ENCODE data around the gene EEFSEC.

Gene EEFSEC

DNA sequence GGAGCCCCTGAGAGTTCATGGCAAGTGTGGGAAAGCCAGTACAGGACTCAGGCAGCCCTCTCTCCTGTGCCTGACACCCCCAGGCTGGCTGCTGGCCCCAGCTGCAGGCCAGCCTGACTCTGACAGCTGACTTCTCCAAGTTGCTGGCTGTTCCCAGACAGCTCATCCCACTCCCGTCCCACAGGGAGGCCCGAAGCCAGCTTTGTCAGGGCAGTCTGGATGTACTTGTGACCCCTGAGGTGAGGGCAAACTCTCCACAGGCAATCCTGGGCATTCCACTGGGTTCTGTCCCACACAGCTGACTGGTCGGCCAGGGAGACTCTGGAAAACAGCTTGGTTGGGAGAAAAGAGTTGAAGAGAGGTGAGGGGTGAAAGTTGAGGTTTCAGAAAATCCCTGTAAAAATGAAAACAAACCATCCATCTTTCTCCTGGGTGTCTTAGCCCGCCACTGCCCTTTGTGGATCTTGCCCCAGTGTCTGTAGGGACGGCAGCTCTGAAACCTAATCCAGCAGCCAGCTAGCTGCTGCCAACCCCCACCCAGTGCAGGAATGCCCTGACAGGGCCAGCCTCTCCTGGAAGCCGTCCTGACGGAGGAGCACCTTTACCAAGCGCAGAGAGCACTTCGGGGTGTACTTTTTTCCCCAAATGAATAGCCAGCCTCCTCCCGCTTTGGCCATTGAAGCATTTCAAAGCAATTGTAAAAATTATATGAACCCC, 225.5 kb downstream of the EEFSEC start:
- DNase-seq (ENCODE audit: low read depth), result no peak
- H3K4me3 ChIP-seq (ENCODE audit: low read length), result no peak overlapping the region
- TF ChIP-seq CTCF (conservative IDR thresholded peaks at IDR 0.05; ENCODE audit: low read depth, low read length), result no peak

DNA sequence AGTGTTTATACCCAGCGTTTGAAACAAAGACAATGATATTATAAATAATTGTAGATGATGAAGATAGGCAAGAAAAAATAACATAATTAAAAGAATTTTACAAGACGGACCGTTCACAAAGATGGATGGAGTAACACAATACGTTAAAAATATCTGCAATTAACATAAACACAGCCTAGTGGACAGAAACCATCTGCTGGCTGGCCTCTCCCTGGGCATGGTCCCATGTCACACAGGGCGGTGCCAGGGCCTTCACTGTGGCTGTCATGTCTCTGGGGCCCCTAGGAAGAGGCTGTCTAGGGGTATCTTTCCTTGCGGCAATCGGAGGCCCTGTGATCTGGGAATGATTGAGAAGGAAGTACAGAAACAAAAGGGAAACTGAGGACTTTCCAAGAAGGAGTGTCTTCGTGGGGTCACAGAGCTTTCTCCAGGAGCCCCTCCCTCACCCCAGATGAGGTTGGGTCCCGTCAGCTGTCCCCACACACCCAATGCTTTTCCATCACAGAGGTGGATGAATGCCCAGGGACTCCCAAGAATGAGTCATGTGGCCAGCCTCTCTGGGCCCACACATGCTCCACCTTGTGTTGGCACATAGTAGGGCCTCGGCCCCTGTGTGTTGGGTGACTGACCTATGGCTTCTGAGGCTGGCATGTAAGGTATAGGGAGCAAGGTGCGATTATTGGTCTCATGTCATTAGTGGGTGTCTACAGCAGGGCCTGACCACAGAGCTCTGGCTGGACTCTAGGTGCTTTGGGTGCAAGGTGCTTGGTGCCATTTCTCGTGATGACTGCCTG, 226.3 kb downstream of the EEFSEC start:
- no peak for TF ChIP-seq CTCF (conservative IDR thresholded peaks at IDR 0.05; ENCODE audit: low read depth, low read length)
- DNase-seq (ENCODE audit: low read depth), result no peak
- no peak overlapping the region for H3K4me3 ChIP-seq (ENCODE audit: low read length)

- no peak for DNase-seq (ENCODE audit: low read depth)
- no peak for TF ChIP-seq CTCF (conservative IDR thresholded peaks at IDR 0.05; ENCODE audit: low read depth, low read length)
- no peak overlapping the region for H3K4me3 ChIP-seq (ENCODE audit: low read length)
Observed at GRCh38 chr3:128380295-128380694, 227.0 kb downstream of the EEFSEC start.

DNA sequence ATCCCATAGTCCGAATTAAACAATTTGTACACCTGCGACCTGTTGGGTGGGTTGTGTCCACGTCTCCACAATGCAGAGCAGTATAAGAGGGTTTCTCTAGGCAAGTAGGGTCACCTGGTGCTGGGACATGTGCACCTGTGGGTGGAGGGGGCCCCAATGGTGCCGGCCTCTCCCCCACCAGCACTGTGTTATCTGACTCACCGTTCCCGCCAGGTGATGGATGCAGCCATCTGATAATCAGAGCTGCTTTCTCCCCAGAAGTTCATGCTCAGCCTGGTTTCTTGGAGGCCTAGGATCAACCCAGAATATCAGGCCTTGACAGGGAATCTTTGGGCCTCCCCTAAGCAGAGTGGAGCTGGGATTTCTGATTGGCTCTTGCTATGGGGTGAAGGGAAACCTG, 227.4 kb downstream of the EEFSEC start:
- no peak for DNase-seq (ENCODE audit: low read depth)
- no peak overlapping the region for H3K4me3 ChIP-seq (ENCODE audit: low read length)
- no peak for TF ChIP-seq CTCF (conservative IDR thresholded peaks at IDR 0.05; ENCODE audit: low read depth, low read length)

DNA sequence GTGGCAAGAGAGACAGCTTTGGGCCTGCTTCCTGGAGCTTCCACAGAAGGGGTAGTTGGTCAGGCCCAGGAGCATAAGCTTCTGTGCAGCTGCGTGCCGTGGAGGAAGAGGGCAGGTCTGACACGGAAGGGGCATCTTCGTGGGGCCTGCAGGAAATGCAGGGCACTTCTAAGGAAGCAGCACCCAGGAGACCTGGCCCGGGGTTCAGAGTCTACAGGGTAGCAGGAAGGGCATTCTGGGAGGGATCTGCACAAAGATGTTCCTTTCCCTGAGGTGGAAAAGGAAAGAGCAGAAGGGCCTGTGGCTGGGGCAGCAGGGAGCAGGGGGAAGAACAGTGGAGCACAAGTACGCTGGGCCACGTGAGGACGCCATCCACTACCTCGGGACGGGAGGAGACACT, 228.3 kb downstream of the EEFSEC start:
- no peak overlapping the region for H3K4me3 ChIP-seq (ENCODE audit: low read length)
- no peak for DNase-seq (ENCODE audit: low read depth)
- TF ChIP-seq CTCF (conservative IDR thresholded peaks at IDR 0.05; ENCODE audit: low read depth, low read length), result no peak

DNA sequence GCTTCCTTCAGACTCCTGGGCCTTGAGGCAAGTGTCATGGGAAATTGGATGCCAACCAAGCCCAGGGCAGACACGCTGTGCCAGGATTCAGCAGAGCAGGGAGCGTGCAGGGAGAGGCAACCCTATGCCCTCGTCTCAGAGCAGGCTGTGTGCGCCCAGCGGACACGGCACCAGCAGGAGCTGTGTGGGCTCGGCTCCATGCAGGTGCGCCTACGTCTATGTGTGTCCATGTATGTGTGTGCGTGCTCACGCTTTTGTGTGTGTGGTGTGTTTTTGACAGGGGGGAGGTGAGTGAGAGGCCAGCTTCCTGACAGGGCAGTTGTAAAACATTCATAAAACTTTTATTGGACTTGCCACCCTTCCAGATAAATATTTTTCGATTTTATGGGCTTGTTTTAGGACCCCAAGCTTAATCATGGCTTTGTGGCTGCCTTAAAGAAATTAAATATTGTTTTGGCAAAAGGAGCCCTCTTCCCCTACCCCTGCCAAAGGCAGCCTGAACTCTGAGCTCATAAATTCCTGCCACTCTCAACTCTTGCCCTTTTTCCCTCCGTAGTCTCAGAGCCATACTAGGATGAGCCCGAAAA, 229.0 kb downstream of the EEFSEC start:
- TF ChIP-seq CTCF (conservative IDR thresholded peaks at IDR 0.05; ENCODE audit: low read depth, low read length), result no peak
- DNase-seq (ENCODE audit: low read depth), result no peak
- no peak overlapping the region for H3K4me3 ChIP-seq (ENCODE audit: low read length)

All from retinal pigment epithelial cell (primary cell).